Fibroblast of the aortic adventitia (primary cell): ENCODE data around the gene PRSS21. TPM values are rescaled to one million over a fixed set of nuclear protein-coding genes. Genes with fewer than 3 reads are reported as not detected.
A peak's percentile ranks its signal among the peaks of the same experiment; 100 is the strongest.

ENCODE experiments used
- DNase-seq: peaks from one replicate; pipeline ENCODE4 v3.0.0-alpha.2; 2010; ENCODE audit warnings: low read depth
- H3K4me3 ChIP-seq: 2 replicates; pipeline ENCODE4 v1.5.1; 2011; ENCODE audit warnings: low read depth, mild to moderate bottlenecking, control low read depth, low read length, moderate library complexity
- CTCF ChIP-seq: IDR thresholded peaks from 2 replicates; pipeline ENCODE4 v1.5.1; 2011; ENCODE audit warnings: mild to moderate bottlenecking, low read length, control low read depth, inconsistent platforms; ENCODE audit not compliant: insufficient read depth
- total RNA-seq: library from RNA; depleted of rRNA; stranded (reverse); fragments of >200 nt; gene quantifications from 2 replicates; pipeline ENCODE4 v1.2.3, GENCODE V29; 2012; ENCODE audit warnings: low replicate concordance

Gene PRSS21
- total RNA-seq, 1 donor = 0.27 TPM

- no peak overlapping the region for H3K4me3 ChIP-seq
- TF ChIP-seq CTCF = no peak
- no peak for DNase-seq
These were observed 36.8 kb upstream of the PRSS21 start for GRCh38 chr16:2779978-2780898.

DNA sequence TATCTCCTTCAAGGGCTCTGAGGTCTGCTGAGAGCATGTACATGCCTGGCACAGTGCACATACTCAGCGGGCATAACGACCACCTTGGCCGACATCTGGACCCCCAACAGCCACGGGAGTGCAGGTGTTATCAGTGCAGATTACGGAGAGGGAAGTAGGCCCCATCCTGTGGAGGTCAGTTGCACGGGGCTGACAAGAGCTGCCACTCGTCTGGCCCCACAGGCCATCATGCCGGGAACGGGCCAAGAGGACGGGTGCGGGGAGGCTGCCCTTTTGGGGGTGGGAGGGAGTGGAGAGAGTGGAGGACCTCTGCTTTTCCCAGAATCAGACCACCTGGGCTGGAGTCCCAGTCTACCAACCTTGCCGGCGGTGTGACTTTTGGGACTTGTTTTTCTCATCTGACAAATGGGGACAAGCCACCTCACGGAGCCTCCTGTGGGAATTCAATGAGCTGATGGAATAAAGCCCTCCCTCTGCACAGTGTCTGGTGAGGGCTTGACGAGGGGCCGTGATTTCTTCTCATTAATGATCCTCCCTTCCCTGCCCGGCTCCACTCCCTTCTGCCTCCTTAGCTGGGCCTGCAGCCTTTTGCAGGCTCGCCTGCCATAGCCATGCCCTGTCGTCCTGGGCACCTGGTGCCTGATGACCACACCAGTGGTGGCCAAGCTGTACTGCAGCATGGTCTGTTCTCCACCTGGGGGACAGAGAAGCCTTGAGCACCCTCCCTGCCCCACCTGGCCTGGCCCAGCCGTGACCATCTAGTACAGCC lies 34.3 kb upstream of the PRSS21 start:
- TF ChIP-seq CTCF = no peak
- no peak for DNase-seq
- no peak overlapping the region for H3K4me3 ChIP-seq

DNA sequence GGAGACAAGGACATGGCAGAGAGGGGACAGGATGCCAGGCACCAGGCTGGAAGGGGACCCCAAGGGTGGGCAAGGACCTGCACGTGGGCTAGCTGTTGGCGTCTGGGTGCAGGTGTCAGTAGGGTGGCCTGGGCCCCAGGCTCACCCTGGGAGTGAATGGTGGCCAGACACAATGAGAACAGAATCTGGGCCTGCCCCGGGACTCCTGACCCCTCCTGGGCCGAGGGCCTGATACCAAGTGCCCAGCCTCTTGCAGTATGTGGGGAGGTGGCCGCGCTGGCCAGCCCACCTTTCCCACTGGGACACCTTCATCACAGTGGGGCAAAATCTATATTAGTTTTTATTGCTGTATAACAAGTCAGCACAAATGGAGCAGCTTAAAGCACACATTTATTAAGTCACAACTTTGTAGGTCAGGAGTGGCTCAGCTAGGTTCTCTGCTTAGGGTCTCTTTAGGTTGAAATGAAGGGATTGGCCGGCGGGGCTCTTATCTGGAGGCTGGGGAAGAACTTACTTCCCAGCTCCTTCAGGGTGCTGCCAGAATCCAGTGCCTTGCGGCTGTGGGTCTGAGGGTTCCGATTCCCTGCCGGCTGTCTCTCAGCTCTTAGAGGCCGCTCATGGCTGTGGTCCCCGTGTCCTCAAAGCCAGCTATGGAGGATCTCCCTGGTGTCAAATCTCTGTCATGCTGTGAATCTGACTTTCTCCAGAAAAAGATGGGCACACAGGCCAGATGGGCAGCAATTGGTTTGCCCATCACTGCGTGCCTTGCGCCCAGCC lies 33.3 kb upstream of the PRSS21 start:
- DNase-seq = no peak
- TF ChIP-seq CTCF = no peak
- no peak overlapping the region for H3K4me3 ChIP-seq

DNA sequence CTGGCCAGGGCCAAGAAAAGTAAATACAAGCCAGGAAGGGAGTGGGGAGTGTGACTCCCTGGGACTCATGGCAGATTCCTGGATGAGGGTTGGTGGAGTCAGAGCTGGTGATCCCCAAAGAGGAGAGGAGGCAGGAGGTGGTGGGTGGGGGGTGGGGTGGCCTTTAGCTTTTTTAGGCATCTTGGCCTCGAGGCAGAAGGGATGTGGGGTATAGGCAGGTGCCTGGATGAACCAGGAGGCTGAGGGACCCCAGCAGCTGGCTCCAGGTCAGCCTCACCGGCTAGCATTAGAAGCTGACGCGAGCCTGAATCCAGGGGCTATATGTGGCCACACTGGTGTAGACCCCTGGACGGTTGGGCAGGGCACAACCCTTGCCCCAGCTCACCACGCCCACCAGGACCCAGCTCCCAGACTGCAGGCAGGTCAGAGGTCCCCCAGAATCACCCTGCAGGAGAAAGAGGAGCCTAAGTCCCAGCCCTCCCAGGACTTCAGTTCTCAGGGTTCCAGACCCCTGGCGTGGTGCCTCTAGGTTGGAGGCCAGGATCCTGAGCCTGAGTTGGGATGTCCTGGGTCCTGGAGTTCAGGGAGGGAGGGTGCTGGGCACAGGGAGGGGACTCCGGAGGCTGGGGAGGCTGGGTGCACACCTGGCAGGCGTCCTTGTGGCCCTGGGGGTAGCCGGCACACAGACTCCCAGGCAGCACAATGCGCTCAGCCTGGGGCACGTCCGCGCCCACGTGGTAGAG lies 32.5 kb upstream of the PRSS21 start:
- no peak for DNase-seq
- TF ChIP-seq CTCF = no peak
- no peak overlapping the region for H3K4me3 ChIP-seq

DNA sequence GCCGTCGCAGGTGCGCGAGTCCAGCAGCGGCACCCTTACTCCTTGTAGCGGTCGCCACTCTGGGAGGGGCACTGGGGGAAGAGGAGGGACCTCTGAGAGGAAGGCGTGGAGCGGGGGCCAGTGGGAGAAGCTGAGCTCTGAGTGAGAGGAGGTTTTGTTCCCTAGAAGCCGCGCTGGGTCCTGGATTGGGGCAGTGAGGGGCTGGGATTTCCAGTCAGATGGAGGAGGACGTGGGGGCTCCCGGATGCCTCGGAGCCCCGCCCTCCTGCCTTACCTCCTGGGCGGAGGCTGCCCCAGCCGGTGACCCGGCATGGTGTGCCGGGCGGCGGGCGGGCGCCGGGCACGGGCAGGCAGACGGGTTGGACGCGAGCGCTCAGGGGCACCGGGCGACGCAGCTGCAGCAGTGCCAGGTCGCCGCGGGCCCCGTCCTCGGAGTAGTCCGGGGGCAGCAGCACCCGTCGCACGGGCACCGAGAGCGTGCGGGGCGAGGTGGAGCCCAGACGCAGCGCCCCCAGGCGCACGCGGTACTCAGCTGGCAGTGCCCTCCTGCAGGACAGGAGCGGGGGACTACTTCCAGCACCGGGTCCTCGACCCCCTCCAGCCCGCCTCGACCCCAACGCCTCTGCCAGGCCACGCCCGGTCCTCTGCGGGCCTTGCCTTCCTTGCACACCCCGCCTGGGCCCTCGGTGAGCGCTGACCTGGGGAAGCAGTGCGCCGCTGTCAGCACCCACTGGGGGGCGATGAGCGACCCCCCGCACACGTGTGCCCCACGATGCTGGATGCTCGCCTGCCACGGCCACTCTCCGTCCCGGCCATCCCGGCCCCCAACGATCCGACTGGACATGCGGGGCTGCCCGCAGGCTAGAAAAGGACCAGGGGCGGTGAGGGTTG lies 31.7 kb upstream of the PRSS21 start:
- peak; percentile 13 for TF ChIP-seq CTCF
- DNase-seq = no peak
- no peak overlapping the region for H3K4me3 ChIP-seq
